Tibial nerve (tissue), 4 donors: ENCODE results near the gene SLX4. TPM values are rescaled to one million over a fixed set of nuclear protein-coding genes. Genes with fewer than 3 reads are reported as not detected.

ENCODE experiments used
- DNase-seq, 2 donors: peaks; one replicate each; pipeline ENCODE4 v3.0.0-alpha.2; 2019; ENCODE audit warnings: low spot score in 2 of 2
- H3K27ac ChIP-seq, 4 donors: fragments of 200-600 bp; sonication (generic) in 3 of 4; one replicate each; pipeline ENCODE4 v1.5.1; 2017 to 2019; ENCODE audit warnings: mild to moderate bottlenecking in 1 of 4
- H3K27me3 ChIP-seq, 2 donors: fragments of 200-600 bp; sonication (generic) in 1 of 2; one replicate each; pipeline versions ENCODE4 v1.5.1 to v1.6.0; 2017 to 2019
- H3K36me3 ChIP-seq, 3 donors: fragments of 200-600 bp; sonication (generic); one replicate each; pipeline ENCODE4 v1.5.1; 2018 to 2019
- H3K4me1 ChIP-seq, 4 donors: fragments of 200-600 bp; sonication (generic) in 3 of 4; one replicate each; pipeline ENCODE4 v1.5.1; 2017 to 2019
- H3K4me3 ChIP-seq, 4 donors: fragments of 200-600 bp; sonication (generic) in 3 of 4; one replicate each; pipeline ENCODE4 v1.5.1; 2017 to 2019; ENCODE audit warnings: mild to moderate bottlenecking in 1 of 4, moderate library complexity in 1 of 4
- H3K9me3 ChIP-seq, 4 donors: fragments of 200-600 bp; sonication (generic) in 3 of 4; one replicate each; pipeline ENCODE4 v1.5.1; 2017 to 2019
- EP300 ChIP-seq, 2 donors: sonication (generic); formaldehyde crosslinking; IDR thresholded peaks; one replicate each; pipeline ENCODE4 v1.6.1; 2017; ENCODE audit warnings: antibody characterized with exemption in 2 of 2, mild to moderate bottlenecking in 1 of 2
- POLR2A ChIP-seq, 2 donors: fragments of 450-650 bp; IDR thresholded peaks; one replicate each; pipeline ENCODE4 v1.6.1; 2017; ENCODE audit warnings: antibody characterized with exemption in 2 of 2, mild to moderate bottlenecking in 2 of 2, moderate library complexity in 2 of 2
- WGBS, 2 donors: methylation state at CpG; one replicate each; pipeline ENCODE4 v1.1.5; 2018; 5-methylcytosine and 5-hydroxymethylcytosine counted together
- total RNA-seq, 4 donors: library from RNA; depleted of rRNA; stranded (reverse); fragments of >200 nt; gene quantifications; one replicate each; pipeline ENCODE4 v1.1.0, GENCODE V29; 2016
- TF ChIP-seq, protein P1 (sequence below), 5 experiments: fragments of 200-600 bp in 3 of 5; fragments of 450-650 bp in 2 of 5; sonication (generic) in 3 of 5; IDR thresholded peaks; one replicate each; pipeline ENCODE4 v1.5.1; 2016 to 2019; ENCODE audit warnings: antibody characterized with exemption in 5 of 5, mild to moderate bottlenecking in 3 of 5, moderate library complexity in 2 of 5

SLX4 gene
- total RNA-seq, 4 donors from 2014 or later, result 4.8 to 8.1 (median 5.6) TPM

DNA sequence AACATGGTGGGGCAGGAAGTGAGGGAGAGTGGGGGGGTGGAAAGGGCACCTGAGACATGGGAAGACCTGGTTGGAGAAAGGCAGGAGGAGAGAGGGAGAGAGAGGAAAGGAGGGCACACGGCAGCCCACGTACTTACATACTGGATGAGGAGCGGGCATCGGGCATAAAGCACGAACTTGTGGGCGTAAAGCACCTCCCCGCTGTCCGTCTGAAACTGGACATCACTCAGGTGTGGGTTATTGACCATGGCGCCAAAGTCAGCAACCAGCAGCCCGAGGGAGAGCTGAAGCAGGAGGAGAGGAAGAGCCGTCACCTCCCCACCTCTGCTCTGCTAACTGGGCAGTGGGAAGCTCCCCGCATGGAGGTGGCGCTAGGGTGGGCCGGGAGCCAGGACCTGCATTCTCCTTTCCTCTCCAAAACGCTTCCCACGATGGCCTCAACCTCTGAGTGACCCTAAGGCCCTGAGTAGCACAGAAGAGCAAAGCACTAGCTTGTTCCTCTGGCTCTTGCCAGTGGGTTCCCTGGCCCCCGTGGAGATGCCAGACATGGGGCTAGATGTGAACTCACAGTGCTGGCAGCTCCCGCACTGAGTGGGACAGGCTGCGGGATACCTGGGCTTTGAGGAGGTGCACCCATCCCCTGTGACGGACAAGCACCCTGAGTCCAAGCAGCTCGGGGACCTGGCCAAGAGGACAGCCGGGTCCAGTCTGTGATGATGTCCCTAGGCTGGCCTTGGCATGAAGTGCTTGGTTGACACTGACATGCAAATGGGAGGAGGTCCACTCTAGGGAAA, 16.9 kb downstream of the SLX4 start:
- Histone ChIP-seq H3K4me1 (no peaks in the 10 kb centered on the region), H3K36me3 (peaks cover 0 to 100% (median 0%) of the 10 kb centered on the region in 3 donors), H3K27me3 (no peaks in the 10 kb centered on the region), H3K9me3 (no peaks in the 10 kb centered on the region), H3K27ac (no peak overlapping the region), H3K4me3 (no peak overlapping the region)
- no peak for DNase-seq
- 89 to 95% methylated on average over 21 to 22 of the region's 22 CpGs for WGBS, 2 donors
- TF ChIP-seq, protein P1, sequence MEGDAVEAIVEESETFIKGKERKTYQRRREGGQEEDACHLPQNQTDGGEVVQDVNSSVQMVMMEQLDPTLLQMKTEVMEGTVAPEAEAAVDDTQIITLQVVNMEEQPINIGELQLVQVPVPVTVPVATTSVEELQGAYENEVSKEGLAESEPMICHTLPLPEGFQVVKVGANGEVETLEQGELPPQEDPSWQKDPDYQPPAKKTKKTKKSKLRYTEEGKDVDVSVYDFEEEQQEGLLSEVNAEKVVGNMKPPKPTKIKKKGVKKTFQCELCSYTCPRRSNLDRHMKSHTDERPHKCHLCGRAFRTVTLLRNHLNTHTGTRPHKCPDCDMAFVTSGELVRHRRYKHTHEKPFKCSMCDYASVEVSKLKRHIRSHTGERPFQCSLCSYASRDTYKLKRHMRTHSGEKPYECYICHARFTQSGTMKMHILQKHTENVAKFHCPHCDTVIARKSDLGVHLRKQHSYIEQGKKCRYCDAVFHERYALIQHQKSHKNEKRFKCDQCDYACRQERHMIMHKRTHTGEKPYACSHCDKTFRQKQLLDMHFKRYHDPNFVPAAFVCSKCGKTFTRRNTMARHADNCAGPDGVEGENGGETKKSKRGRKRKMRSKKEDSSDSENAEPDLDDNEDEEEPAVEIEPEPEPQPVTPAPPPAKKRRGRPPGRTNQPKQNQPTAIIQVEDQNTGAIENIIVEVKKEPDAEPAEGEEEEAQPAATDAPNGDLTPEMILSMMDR (IDR thresholded peaks at IDR 0.05), result no peak
- no peak for TF ChIP-seq POLR2A (IDR thresholded peaks at IDR 0.05)
- TF ChIP-seq EP300 (IDR thresholded peaks at IDR 0.05), result no peak

- H3K9me3 ChIP-seq, result no peaks in the 10 kb centered on the region
- 95 to 99% methylated on average over 12 of the region's 12 CpGs for WGBS, 2 donors
- H3K27me3 ChIP-seq, result no peaks in the 10 kb centered on the region
- no peak overlapping the region for H3K27ac ChIP-seq
- H3K36me3 ChIP-seq, result peaks cover 0 to 100% (median 0%) of the 10 kb centered on the region in 3 donors
- no peak overlapping the region for H3K4me3 ChIP-seq
- no peaks in the 10 kb centered on the region for H3K4me1 ChIP-seq
- no peak for DNase-seq
- TF ChIP-seq EP300 (IDR thresholded peaks at IDR 0.05), result no peak
- TF ChIP-seq POLR2A (IDR thresholded peaks at IDR 0.05), result no peak
- TF ChIP-seq, protein P1 (IDR thresholded peaks at IDR 0.05), result no peak
These were observed 18.8 kb downstream of the SLX4 start for GRCh38 chr16:3592559-3592958.

GRCh38 chr16:3591991-3592390, 19.4 kb downstream of the SLX4 start:
- DNase-seq, result no peak

GRCh38 chr16:3591436-3591803, 20.0 kb downstream of the SLX4 start:
- TF ChIP-seq, protein P1 (IDR thresholded peaks at IDR 0.05), result no peak
- TF ChIP-seq POLR2A (IDR thresholded peaks at IDR 0.05), result no peak
- H3K9me3 ChIP-seq, result no peaks in the 10 kb centered on the region
- H3K4me3 ChIP-seq, result no peak overlapping the region
- H3K27ac ChIP-seq, result no peak overlapping the region
- no peak for DNase-seq
- H3K4me1 ChIP-seq, result no peaks in the 10 kb centered on the region
- H3K36me3 ChIP-seq, result peaks cover 0 to 100% (median 0%) of the 10 kb centered on the region in 3 donors
- WGBS, 2 donors, result 81 to 83% methylated on average over 5 of the region's 5 CpGs
- H3K27me3 ChIP-seq, result no peaks in the 10 kb centered on the region

More at GRCh38 chr16:3591991-3592390, 19.4 kb downstream of the SLX4 start:
- H3K27ac ChIP-seq, result no peak overlapping the region
- TF ChIP-seq, protein P1 (IDR thresholded peaks at IDR 0.05), result no peak
- no peak for TF ChIP-seq EP300 (IDR thresholded peaks at IDR 0.05)
- TF ChIP-seq POLR2A (IDR thresholded peaks at IDR 0.05), result no peak
- H3K4me1 ChIP-seq, result no peaks in the 10 kb centered on the region
- H3K27me3 ChIP-seq, result no peaks in the 10 kb centered on the region
- H3K4me3 ChIP-seq, result no peak overlapping the region
- H3K36me3 ChIP-seq, result peaks cover 0 to 100% (median 0%) of the 10 kb centered on the region in 3 donors
- WGBS, 2 donors, result 94 to 99% methylated on average over 6 of the region's 6 CpGs
- H3K9me3 ChIP-seq, result no peaks in the 10 kb centered on the region

GRCh38 chr16:3590736-3591435, 20.5 kb downstream of the SLX4 start:
- Histone ChIP-seq H3K36me3 (peaks cover 0 to 100% (median 0%) of the 10 kb centered on the region in 3 donors), H3K9me3 (no peaks in the 10 kb centered on the region), H3K27ac (no peak overlapping the region), H3K4me3 (no peak overlapping the region), H3K27me3 (no peaks in the 10 kb centered on the region), H3K4me1 (no peaks in the 10 kb centered on the region)
- 91 to 93% methylated on average over 25 to 26 of the region's 27 CpGs for WGBS, 2 donors
- DNase-seq, result no peak
- TF ChIP-seq, protein P1 (IDR thresholded peaks at IDR 0.05), result no peak
- TF ChIP-seq EP300 (IDR thresholded peaks at IDR 0.05) (no peak), POLR2A (IDR thresholded peaks at IDR 0.05) (no peak)
